ENCODE results near the gene RAI1. TPM values are rescaled to one million over a fixed set of nuclear protein-coding genes. Genes with fewer than 3 reads are reported as not detected.
A peak's percentile ranks its signal among the peaks of the same experiment; 100 is the strongest.

Gene RAI1
- total RNA-seq, 4 donors from 2014 or later = 12.8 to 51.2 (median 47.6) TPM

GRCh38 chr17:17701112-17701511 lies 19.9 kb downstream of the RAI1 start:
- Histone ChIP-seq H3K36me3 (no peaks in the 10 kb centered on the region), H3K9me3 (no peaks in the 10 kb centered on the region), H3K4me1 (peaks cover 0 to 51% (median 2%) of the 10 kb centered on the region in 4 donors), H3K4me3 (peak overlapping the region in 2 of 4 donors; percentile 51 to 53), H3K27me3 (no peaks in the 10 kb centered on the region), H3K27ac (no peak overlapping the region)
- DNase-seq = no peak
- TF ChIP-seq CTCF (IDR thresholded peaks at IDR 0.05) (no peak), POLR2A (IDR thresholded peaks at IDR 0.05) (no peak)

- Histone ChIP-seq H3K4me3 (no peak overlapping the region), H3K4me1 (peaks cover 0 to 54% (median 2%) of the 10 kb centered on the region in 4 donors), H3K9me3 (no peaks in the 10 kb centered on the region), H3K27ac (no peak overlapping the region), H3K36me3 (no peaks in the 10 kb centered on the region), H3K27me3 (no peaks in the 10 kb centered on the region)
- TF ChIP-seq POLR2A (IDR thresholded peaks at IDR 0.05) (no peak), CTCF (IDR thresholded peaks at IDR 0.05) (no peak)
- DNase-seq = no peak
Measured at GRCh38 chr17:17701658-17702057, 20.4 kb downstream of the RAI1 start.

GRCh38 chr17:17702449-17703139 lies 21.3 kb downstream of the RAI1 start:
- H3K27ac ChIP-seq = no peak overlapping the region
- no peaks in the 10 kb centered on the region for H3K27me3 ChIP-seq
- no peak for TF ChIP-seq POLR2A (IDR thresholded peaks at IDR 0.05)
- TF ChIP-seq CTCF (IDR thresholded peaks at IDR 0.05) = no peak
- H3K4me1 ChIP-seq = peaks cover 0 to 47% (median 2%) of the 10 kb centered on the region in 4 donors
- DNase-seq = no peak
- H3K4me3 ChIP-seq = no peak overlapping the region
- H3K36me3 ChIP-seq = no peaks in the 10 kb centered on the region
- no peaks in the 10 kb centered on the region for H3K9me3 ChIP-seq

- Histone ChIP-seq H3K36me3 (no peaks in the 10 kb centered on the region), H3K4me3 (no peak overlapping the region), H3K27me3 (no peaks in the 10 kb centered on the region), H3K9me3 (no peaks in the 10 kb centered on the region), H3K27ac (no peak overlapping the region), H3K4me1 (peaks cover 0 to 40% (median 2%) of the 10 kb centered on the region in 4 donors)
- TF ChIP-seq POLR2A (IDR thresholded peaks at IDR 0.05) = no peak
- no peak for TF ChIP-seq CTCF (IDR thresholded peaks at IDR 0.05)
- DNase-seq = no peak
Measured at GRCh38 chr17:17703140-17703919, 22.1 kb downstream of the RAI1 start.

- peaks cover 0 to 28% (median 2%) of the 10 kb centered on the region in 4 donors for H3K4me1 ChIP-seq
- H3K4me3 ChIP-seq = no peak overlapping the region
- TF ChIP-seq CTCF (IDR thresholded peaks at IDR 0.05) = no peak
- no peak for TF ChIP-seq POLR2A (IDR thresholded peaks at IDR 0.05)
Measured at GRCh38 chr17:17704931-17705330, 23.7 kb downstream of the RAI1 start.

More at GRCh38 chr17:17704931-17705330, 23.7 kb downstream of the RAI1 start:
- Histone ChIP-seq H3K9me3 (no peaks in the 10 kb centered on the region), H3K27me3 (no peaks in the 10 kb centered on the region), H3K27ac (no peak overlapping the region), H3K36me3 (no peaks in the 10 kb centered on the region)
- DNase-seq = no peak
